Neural cell (in vitro differentiated cells): Measurements from ENCODE around the gene BRD2. TPM values are rescaled to one million over a fixed set of nuclear protein-coding genes. Genes with fewer than 3 reads are reported as not detected.
A peak's percentile ranks its signal among the peaks of the same experiment; 100 is the strongest.

Source experiments
- H2AFZ ChIP-seq: fragments of 200-600, 300-800 bp; sonication (generic), shearing (Covaris generic); 2 replicates; pipeline ENCODE4 v1.6.0; 2014; ENCODE audit warnings: low read depth, mild to moderate bottlenecking, antibody characterized with exemption, low read length, moderate library complexity
- H3F3A ChIP-seq: fragments of 200-600 bp; shearing (Covaris generic); 2 replicates; pipeline ENCODE4 v1.6.1; 2016; ENCODE audit warnings: mild to moderate bottlenecking, moderate library complexity, mixed read lengths, antibody characterized with exemption, low read length; ENCODE audit not compliant: insufficient read depth, poor library complexity, severe bottlenecking
- H3K27ac ChIP-seq: fragments of 200-600, 300-800 bp; sonication (generic), shearing (Covaris generic); 2 replicates; pipeline ENCODE4 v1.5.1; 2014; ENCODE audit warnings: mild to moderate bottlenecking, low read length, moderate library complexity
- H3K27me3 ChIP-seq: fragments of 300-800, 200-600 bp; sonication (generic), shearing (Covaris generic); 2 replicates; pipeline ENCODE4 v1.6.0; 2014; ENCODE audit warnings: mild to moderate bottlenecking, low read depth, low read length, moderate library complexity; ENCODE audit not compliant: insufficient read depth
- H3K36me3 ChIP-seq: fragments of 300-800, 200-600 bp; sonication (generic), shearing (Covaris generic); 2 replicates; pipeline ENCODE4 v1.5.1; 2014; ENCODE audit warnings: mild to moderate bottlenecking, antibody characterized with exemption, low read length, moderate library complexity; ENCODE audit not compliant: insufficient read depth
- H3K4me2 ChIP-seq: fragments of 300-800, 200-600 bp; sonication (generic), shearing (Covaris generic); 2 replicates; pipeline ENCODE4 v1.6.0; 2014; ENCODE audit warnings: mild to moderate bottlenecking, low read length
- H3K4me3 ChIP-seq: fragments of 300-800, 200-600 bp; sonication (generic), shearing (Covaris generic); 2 replicates; pipeline ENCODE4 v1.5.1; 2014; ENCODE audit warnings: mild to moderate bottlenecking, low read length, moderate library complexity
- H3K79me2 ChIP-seq: fragments of 200-600 bp; shearing (Covaris generic); replicated peaks from 2 replicates; pipeline ENCODE4 v1.6.0; 2014; ENCODE audit warnings: mild to moderate bottlenecking, low read length, moderate library complexity; ENCODE audit not compliant: insufficient read depth
- H3K9ac ChIP-seq: fragments of 300-800, 200-600 bp; sonication (generic), shearing (Covaris generic); 2 replicates; pipeline ENCODE4 v1.6.1; 2016; ENCODE audit warnings: mild to moderate bottlenecking, low read length, mixed read lengths
- H3K9me2 ChIP-seq: fragments of 200-600 bp; shearing (Covaris generic); 2 replicates; pipeline ENCODE4 v1.6.1; 2016; ENCODE audit warnings: mild to moderate bottlenecking, low read length, mixed read lengths; ENCODE audit not compliant: insufficient read depth
- H3K9me3 ChIP-seq: fragments of 200-600, 300-800 bp; sonication (generic), shearing (Covaris generic); 2 replicates; pipeline ENCODE4 v1.6.1; 2016; ENCODE audit warnings: mild to moderate bottlenecking, mixed run types, low read length, moderate library complexity, mixed read lengths
- H4K20me1 ChIP-seq: fragments of 200-600 bp; shearing (Covaris generic); 2 replicates; pipeline ENCODE4 v1.6.1; 2016; ENCODE audit warnings: mild to moderate bottlenecking, mixed run types; ENCODE audit not compliant: insufficient read depth
- EP300 ChIP-seq: fragments of 450-650 bp; conservative IDR thresholded peaks from 2 replicates; pipeline ENCODE4 v1.6.1; 2014; ENCODE audit warnings: antibody characterized with exemption, mild to moderate bottlenecking, moderate library complexity; ENCODE audit not compliant: poor library complexity, severe bottlenecking
- EZH2 ChIP-seq: fragments of 200-600, 300-800 bp; shearing (Covaris generic), sonication (generic); IDR thresholded peaks from 2 replicates; pipeline ENCODE4 v1.6.1; 2014; ENCODE audit warnings: antibody characterized with exemption, low read length, borderline replicate concordance, mild to moderate bottlenecking; ENCODE audit not compliant: insufficient read depth, poor library complexity, severe bottlenecking
- MXI1 ChIP-seq: fragments of 450-650 bp; conservative IDR thresholded peaks from 2 replicates; pipeline ENCODE4 v1.6.1; 2014; ENCODE audit warnings: antibody characterized with exemption, mild to moderate bottlenecking; ENCODE audit not compliant: poor library complexity, severe bottlenecking
- POLR2AphosphoS5 ChIP-seq: IDR thresholded peaks from 2 replicates; pipeline ENCODE4 v1.6.1; 2012
- RAD21 ChIP-seq: fragments of 450-650 bp; conservative IDR thresholded peaks from 2 replicates; pipeline ENCODE4 v1.6.1; 2014; ENCODE audit warnings: antibody characterized with exemption, mild to moderate bottlenecking, moderate library complexity
- SMC3 ChIP-seq: fragments of 450-650 bp; conservative IDR thresholded peaks from 2 replicates; pipeline ENCODE4 v1.6.1; 2014; ENCODE audit warnings: antibody characterized with exemption, mild to moderate bottlenecking, moderate library complexity; ENCODE audit not compliant: poor library complexity
- TAF1 ChIP-seq: IDR thresholded peaks from 2 replicates; pipeline ENCODE4 v1.6.1; 2012; ENCODE audit warnings: low read depth
- polyA plus RNA-seq: library from polyadenylated mRNA; depleted of rRNA; stranded (reverse); fragments of >200 nt; gene quantifications from 2 replicates; pipeline ENCODE4 v1.2.3, GENCODE V29; 2014
- TF ChIP-seq, protein P1 (sequence below): fragments of 450-650 bp; IDR thresholded peaks from 2 replicates; pipeline ENCODE4 v1.5.1; 2014; ENCODE audit warnings: antibody characterized with exemption, mild to moderate bottlenecking, moderate library complexity; ENCODE audit not compliant: poor library complexity, severe bottlenecking
- TF ChIP-seq, protein P2 (sequence below): IDR thresholded peaks from 2 replicates; pipeline ENCODE4 v1.6.1; 2012; ENCODE audit warnings: borderline replicate concordance

The BRD2 gene
- polyA plus RNA-seq, 1 donor from 2014 or later, result 107 TPM

DNA sequence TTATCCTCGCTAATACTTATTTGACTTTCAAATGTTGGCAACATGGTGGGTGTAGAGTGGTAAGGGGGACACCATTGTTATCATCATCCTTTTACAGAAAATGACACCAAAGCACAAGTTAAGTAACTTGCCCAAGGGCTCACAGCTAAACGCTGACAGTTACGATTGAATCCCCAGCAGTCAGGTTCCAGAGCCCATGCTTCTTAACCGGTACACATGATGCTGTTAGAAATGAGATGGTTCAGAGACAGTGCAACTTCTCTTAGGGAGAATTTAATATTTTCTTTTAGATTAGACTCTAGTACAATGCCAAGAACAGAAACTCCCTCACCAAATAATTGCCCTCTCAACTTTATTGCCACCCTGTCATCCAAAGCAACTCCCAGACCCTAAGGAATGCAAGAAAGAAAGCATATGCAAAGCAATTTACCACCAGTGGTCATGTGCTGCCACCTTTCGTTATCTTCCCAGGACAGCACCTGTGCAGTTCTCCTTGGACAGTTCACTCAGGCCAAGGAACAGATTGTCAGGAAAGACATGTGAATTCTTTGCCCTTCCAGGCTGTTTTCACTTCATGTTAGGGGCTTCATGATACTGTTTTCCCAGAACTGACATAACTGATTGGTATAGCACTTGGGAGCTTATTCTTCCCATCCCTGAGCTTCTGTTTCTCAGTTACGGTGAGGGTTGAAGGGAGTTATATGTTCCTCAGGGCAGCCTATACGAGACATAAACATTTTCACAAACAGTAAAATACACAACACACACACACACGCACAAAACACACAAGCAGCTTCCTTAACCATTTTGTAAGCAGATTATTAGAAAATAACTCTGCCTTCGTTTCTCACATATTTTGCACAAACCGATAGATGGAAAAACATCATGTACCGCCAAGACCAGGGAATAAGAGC, 20.6 kb upstream of the BRD2 start:
- H3K9ac ChIP-seq, result no peak overlapping the region
- H3K4me3 ChIP-seq, result no peak overlapping the region
- no peak overlapping the region for H2AFZ ChIP-seq
- no peaks in the 10 kb centered on the region for H3F3A ChIP-seq
- TF ChIP-seq, protein P1, sequence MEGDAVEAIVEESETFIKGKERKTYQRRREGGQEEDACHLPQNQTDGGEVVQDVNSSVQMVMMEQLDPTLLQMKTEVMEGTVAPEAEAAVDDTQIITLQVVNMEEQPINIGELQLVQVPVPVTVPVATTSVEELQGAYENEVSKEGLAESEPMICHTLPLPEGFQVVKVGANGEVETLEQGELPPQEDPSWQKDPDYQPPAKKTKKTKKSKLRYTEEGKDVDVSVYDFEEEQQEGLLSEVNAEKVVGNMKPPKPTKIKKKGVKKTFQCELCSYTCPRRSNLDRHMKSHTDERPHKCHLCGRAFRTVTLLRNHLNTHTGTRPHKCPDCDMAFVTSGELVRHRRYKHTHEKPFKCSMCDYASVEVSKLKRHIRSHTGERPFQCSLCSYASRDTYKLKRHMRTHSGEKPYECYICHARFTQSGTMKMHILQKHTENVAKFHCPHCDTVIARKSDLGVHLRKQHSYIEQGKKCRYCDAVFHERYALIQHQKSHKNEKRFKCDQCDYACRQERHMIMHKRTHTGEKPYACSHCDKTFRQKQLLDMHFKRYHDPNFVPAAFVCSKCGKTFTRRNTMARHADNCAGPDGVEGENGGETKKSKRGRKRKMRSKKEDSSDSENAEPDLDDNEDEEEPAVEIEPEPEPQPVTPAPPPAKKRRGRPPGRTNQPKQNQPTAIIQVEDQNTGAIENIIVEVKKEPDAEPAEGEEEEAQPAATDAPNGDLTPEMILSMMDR, result peak; percentile 72
- TF ChIP-seq EZH2, result no peak
- no peak for TF ChIP-seq MXI1
- no peak for TF ChIP-seq EP300
- no peak for TF ChIP-seq POLR2AphosphoS5
- peak; percentile 75 for TF ChIP-seq SMC3
- TF ChIP-seq, protein P2, sequence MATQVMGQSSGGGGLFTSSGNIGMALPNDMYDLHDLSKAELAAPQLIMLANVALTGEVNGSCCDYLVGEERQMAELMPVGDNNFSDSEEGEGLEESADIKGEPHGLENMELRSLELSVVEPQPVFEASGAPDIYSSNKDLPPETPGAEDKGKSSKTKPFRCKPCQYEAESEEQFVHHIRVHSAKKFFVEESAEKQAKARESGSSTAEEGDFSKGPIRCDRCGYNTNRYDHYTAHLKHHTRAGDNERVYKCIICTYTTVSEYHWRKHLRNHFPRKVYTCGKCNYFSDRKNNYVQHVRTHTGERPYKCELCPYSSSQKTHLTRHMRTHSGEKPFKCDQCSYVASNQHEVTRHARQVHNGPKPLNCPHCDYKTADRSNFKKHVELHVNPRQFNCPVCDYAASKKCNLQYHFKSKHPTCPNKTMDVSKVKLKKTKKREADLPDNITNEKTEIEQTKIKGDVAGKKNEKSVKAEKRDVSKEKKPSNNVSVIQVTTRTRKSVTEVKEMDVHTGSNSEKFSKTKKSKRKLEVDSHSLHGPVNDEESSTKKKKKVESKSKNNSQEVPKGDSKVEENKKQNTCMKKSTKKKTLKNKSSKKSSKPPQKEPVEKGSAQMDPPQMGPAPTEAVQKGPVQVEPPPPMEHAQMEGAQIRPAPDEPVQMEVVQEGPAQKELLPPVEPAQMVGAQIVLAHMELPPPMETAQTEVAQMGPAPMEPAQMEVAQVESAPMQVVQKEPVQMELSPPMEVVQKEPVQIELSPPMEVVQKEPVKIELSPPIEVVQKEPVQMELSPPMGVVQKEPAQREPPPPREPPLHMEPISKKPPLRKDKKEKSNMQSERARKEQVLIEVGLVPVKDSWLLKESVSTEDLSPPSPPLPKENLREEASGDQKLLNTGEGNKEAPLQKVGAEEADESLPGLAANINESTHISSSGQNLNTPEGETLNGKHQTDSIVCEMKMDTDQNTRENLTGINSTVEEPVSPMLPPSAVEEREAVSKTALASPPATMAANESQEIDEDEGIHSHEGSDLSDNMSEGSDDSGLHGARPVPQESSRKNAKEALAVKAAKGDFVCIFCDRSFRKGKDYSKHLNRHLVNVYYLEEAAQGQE, result no peak
- no peak for TF ChIP-seq TAF1
- TF ChIP-seq RAD21, result peak; percentile 80
- H3K27ac ChIP-seq, result no peak overlapping the region
- H3K79me2 ChIP-seq, result no peaks in the 10 kb centered on the region
- H3K27me3 ChIP-seq, result no peaks in the 10 kb centered on the region
- no peaks in the 10 kb centered on the region for H3K36me3 ChIP-seq
- H3K9me3 ChIP-seq, result no peaks in the 10 kb centered on the region
- H3K4me2 ChIP-seq, result no peak overlapping the region
- no peaks in the 10 kb centered on the region for H4K20me1 ChIP-seq
- H3K9me2 ChIP-seq, result no peaks in the 10 kb centered on the region

DNA sequence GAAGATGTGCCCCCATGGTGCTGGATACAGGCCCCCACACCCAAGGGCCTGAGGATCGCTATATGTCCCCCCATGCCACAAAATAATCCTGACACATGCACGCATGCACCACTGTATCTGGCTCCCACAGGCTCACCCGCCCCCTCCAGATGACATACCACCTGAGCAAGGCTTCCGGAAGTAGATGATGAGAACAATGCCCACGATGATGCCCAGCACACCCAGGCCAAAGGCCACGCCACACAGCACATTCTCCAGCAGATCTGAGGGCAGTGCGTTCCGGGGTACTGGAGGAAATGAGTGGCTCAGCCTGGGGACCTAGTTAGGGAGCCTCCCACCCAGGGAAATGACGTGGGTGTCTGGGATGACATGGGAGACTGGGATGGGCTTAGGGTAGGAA, 19.3 kb upstream of the BRD2 start:
- TF ChIP-seq, protein P1, result no peak
- H4K20me1 ChIP-seq, result no peaks in the 10 kb centered on the region
- H3K9me2 ChIP-seq, result no peaks in the 10 kb centered on the region
- no peaks in the 10 kb centered on the region for H3K36me3 ChIP-seq
- no peak overlapping the region for H3K4me2 ChIP-seq
- H2AFZ ChIP-seq, result no peak overlapping the region
- H3K79me2 ChIP-seq, result no peaks in the 10 kb centered on the region
- H3K27me3 ChIP-seq, result no peaks in the 10 kb centered on the region
- no peaks in the 10 kb centered on the region for H3K9me3 ChIP-seq
- H3K27ac ChIP-seq, result no peak overlapping the region
- no peaks in the 10 kb centered on the region for H3F3A ChIP-seq
- H3K9ac ChIP-seq, result no peak overlapping the region
- H3K4me3 ChIP-seq, result no peak overlapping the region
